Muscle layer of duodenum (tissue), 2 donors: Measurements from ENCODE around the gene ANKRD13C.

Experiments
- H3K27ac ChIP-seq: one replicate; pipeline ENCODE4 v1.7.0; 2013; ENCODE audit warnings: mild to moderate bottlenecking, low read length
- H3K27me3 ChIP-seq: one replicate; pipeline ENCODE4 v1.7.0; 2013; ENCODE audit warnings: low read depth, mild to moderate bottlenecking, control low read depth, low read length
- H3K36me3 ChIP-seq, 2 donors: one replicate each; pipeline ENCODE4 v1.7.0; 2013; ENCODE audit warnings: low read length in 2 of 2, control low read depth in 1 of 2, mild to moderate bottlenecking in 1 of 2; ENCODE audit not compliant: insufficient read depth in 2 of 2, control insufficient read depth in 1 of 2
- H3K4me1 ChIP-seq, 2 donors: one replicate each; pipeline ENCODE4 v1.7.0; 2013; ENCODE audit warnings: low read length in 2 of 2, mild to moderate bottlenecking in 2 of 2, control low read depth in 1 of 2, moderate library complexity in 1 of 2; ENCODE audit not compliant: insufficient read depth in 2 of 2, control insufficient read depth in 1 of 2
- H3K4me3 ChIP-seq, 2 donors: one replicate each; pipeline ENCODE4 v1.7.0; 2013; ENCODE audit warnings: low read length in 2 of 2, low read depth in 1 of 2, mild to moderate bottlenecking in 1 of 2
- H3K9me3 ChIP-seq, 2 donors: one replicate each; pipeline ENCODE4 v1.7.0; 2013; ENCODE audit warnings: low read length in 2 of 2, control low read depth in 1 of 2, mild to moderate bottlenecking in 1 of 2; ENCODE audit not compliant: control insufficient read depth in 1 of 2
- donor health status: healthy.

The ANKRD13C gene

DNA sequence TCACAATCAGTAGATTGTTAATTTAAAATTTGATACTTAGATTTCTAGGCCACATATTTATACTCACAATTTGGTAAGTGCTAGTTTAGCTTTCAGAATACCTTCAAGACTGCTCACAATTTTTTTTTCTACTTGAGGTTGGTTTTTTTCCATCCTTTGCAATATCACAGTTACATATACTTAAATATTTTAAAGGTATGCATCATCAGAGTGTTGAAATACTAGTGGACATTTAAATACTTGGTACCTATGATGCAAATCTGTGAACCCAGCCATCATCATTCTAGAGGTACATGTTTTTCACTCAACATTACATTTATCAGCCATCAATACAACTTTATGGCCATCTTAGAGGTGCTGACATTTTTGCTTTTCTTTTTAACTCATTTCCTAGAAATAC lies 143.0 kb downstream of the ANKRD13C start:
- H3K4me3 ChIP-seq, result no peak overlapping the region
- no peaks in the 10 kb centered on the region for H3K27me3 ChIP-seq
- peaks cover 0 to 43% of the 10 kb centered on the region in 2 donors for H3K4me1 ChIP-seq
- H3K36me3 ChIP-seq, result no peaks in the 10 kb centered on the region
- H3K27ac ChIP-seq, result no peak overlapping the region
- H3K9me3 ChIP-seq, result no peaks in the 10 kb centered on the region

GRCh38 chr1:70210820-70211219 lies 143.7 kb downstream of the ANKRD13C start:
- Histone ChIP-seq H3K4me1 (peaks cover 0 to 46% of the 10 kb centered on the region in 2 donors), H3K4me3 (no peak overlapping the region), H3K27ac (no peak overlapping the region)

More at GRCh38 chr1:70210820-70211219, 143.7 kb downstream of the ANKRD13C start:
- Histone ChIP-seq H3K36me3 (no peaks in the 10 kb centered on the region), H3K9me3 (no peaks in the 10 kb centered on the region), H3K27me3 (no peaks in the 10 kb centered on the region)
